ENCODE data around the gene MASP1. TPM values are rescaled to one million over a fixed set of nuclear protein-coding genes. Genes with fewer than 3 reads are reported as not detected.

MASP1 gene
- polyA plus RNA-seq, 2 of the 4 experiments (the other 2 are of a cell fraction) = 0.18 TPM; not detected in 1

- POLR2A ChIA-PET = no interaction called here
- WGBS (ENCODE audit: missing lambda C conversion rate) = 5% methylated on average over 1 of the region's 1 CpG
Measured at GRCh38 chr3:187191271-187191670, 100.3 kb downstream of the MASP1 start.

GRCh38 chr3:187188931-187189330, 102.6 kb downstream of the MASP1 start:
- WGBS (ENCODE audit: missing lambda C conversion rate) = 7% methylated on average over 2 of the region's 2 CpGs

More at GRCh38 chr3:187191271-187191670, 100.3 kb downstream of the MASP1 start:
- TF ChIP-seq SMC3 (IDR thresholded peaks at IDR 0.05) = no peak
- no peak for TF ChIP-seq ZFP36 (IDR thresholded peaks at IDR 0.05; ENCODE audit: borderline replicate concordance, partially characterized antibody)
- no peak for TF ChIP-seq FOSB (CRISPR knock-in tag; IDR thresholded peaks at IDR 0.05)
- TF ChIP-seq HMGXB4 (CRISPR knock-in tag; IDR thresholded peaks at IDR 0.05; ENCODE audit: borderline replicate concordance) = no peak
- no peak for TF ChIP-seq KDM5A (IDR thresholded peaks at IDR 0.05)
- no peak for TF ChIP-seq CEBPB (IDR thresholded peaks at IDR 0.05)
- TF ChIP-seq POLR2AphosphoS2 (conservative IDR thresholded peaks at IDR 0.05; ENCODE audit: low read length) = no peak
- ATAC-seq (no peak), DNase-seq (ENCODE audit: low read depth in 1 of 2, low spot score in 1 of 2) (no peak), FAIRE-seq (no peak)
- H3K4me1 ChIP-seq = no peaks in the 10 kb centered on the region
- H3K9me3 ChIP-seq = no peaks in the 10 kb centered on the region
- no peak overlapping the region for H3K27ac ChIP-seq
- H3K4me3 ChIP-seq = no peak overlapping the region
- H3K4me2 ChIP-seq = no peak overlapping the region
- CTCF ChIA-PET = interaction anchor here (0.7 to 1.4 kb wide), 7 partner anchors 9 to 488 kb away, joined by 3 to 4 read pairs (median 3); no protein-coding TSS in a partner anchor

GRCh38 chr3:187186801-187187421, 104.6 kb downstream of the MASP1 start:
- H3K4me2 ChIP-seq = no peak overlapping the region
- no peak for FAIRE-seq
- peak in 1 of 2 experiments; percentile 22 for DNase-seq (ENCODE audit: low read depth in 1 of 2, low spot score in 1 of 2)
- H3K27ac ChIP-seq = no peak overlapping the region
- ChIA-PET CTCF (interaction anchor here (1.5 kb wide), 1 partner anchor 14 kb away, joined by 3 read pairs; no protein-coding TSS in a partner anchor), POLR2A (no interaction called here)
- H3K9me3 ChIP-seq = no peaks in the 10 kb centered on the region
- TF ChIP-seq RAD21 (conservative IDR thresholded peaks at IDR 0.05 in 1 of 2, IDR thresholded peaks at IDR 0.05 in 1 of 2) (no peak), MAX (IDR thresholded peaks at IDR 0.05) (no peak), SREBF2 (IDR thresholded peaks at IDR 0.05) (no peak), HOXA7 (CRISPR knock-in tag; IDR thresholded peaks at IDR 0.05) (no peak)
- ATAC-seq = peak in 1 of 2 experiments; percentile 68; a peak in 2 of 6 replicates
- H3K4me1 ChIP-seq = no peaks in the 10 kb centered on the region
- WGBS (ENCODE audit: missing lambda C conversion rate) = 31% methylated on average over 5 of the region's 5 CpGs
- no peak overlapping the region for H3K4me3 ChIP-seq

More at GRCh38 chr3:187188931-187189330, 102.6 kb downstream of the MASP1 start:
- Histone ChIP-seq H3K4me2 (no peak overlapping the region), H3K4me1 (no peaks in the 10 kb centered on the region), H3K9me3 (no peaks in the 10 kb centered on the region), H3K4me3 (no peak overlapping the region), H3K27ac (no peak overlapping the region)
- no peak for DNase-seq (ENCODE audit: low read depth in 1 of 2, low spot score in 1 of 2)
- no peak for ATAC-seq
- POLR2A ChIA-PET = no interaction called here
- no peak for TF ChIP-seq MAFK (IDR thresholded peaks at IDR 0.05; ENCODE audit: partially characterized antibody)
- no peak for TF ChIP-seq ZNF302 (CRISPR knock-in tag; IDR thresholded peaks at IDR 0.05)
- no peak for TF ChIP-seq ZFP36 (IDR thresholded peaks at IDR 0.05; ENCODE audit: borderline replicate concordance, partially characterized antibody)
- TF ChIP-seq NFE2L2 (conservative IDR thresholded peaks at IDR 0.05; ENCODE audit: low read length) = no peak
- TF ChIP-seq MAZ (IDR thresholded peaks at IDR 0.05; ENCODE audit: borderline replicate concordance, low read depth, low read length) = no peak
- TF ChIP-seq CHD2 (IDR thresholded peaks at IDR 0.05; ENCODE audit: low read length, partially characterized antibody) = no peak
- TF ChIP-seq PBX3 (IDR thresholded peaks at IDR 0.05) = no peak
- no peak for TF ChIP-seq RFX5 (IDR thresholded peaks at IDR 0.05)
- no peak for TF ChIP-seq USF2 (IDR thresholded peaks at IDR 0.05)
- TF ChIP-seq JUNB (IDR thresholded peaks at IDR 0.05) = no peak
- FAIRE-seq = no peak
- CTCF ChIA-PET = no interaction called here
